GM23338 (cell line): ENCODE data around the gene RANGAP1. TPM values are rescaled to one million over a fixed set of nuclear protein-coding genes. Genes with fewer than 3 reads are reported as not detected.

Source experiments
- ATAC-seq: fragments of 200-7000 bp; cut with Tn5 transposase; 3 replicates; pipeline ENCODE4 v1.9.1; 2020
- DNase-seq: peaks from one replicate; pipeline ENCODE4 v3.0.0-alpha.2; 2015; ENCODE audit warnings: low spot score
- H2AFZ ChIP-seq: fragments of 200-600 bp; sonication (generic); 2 replicates; pipeline ENCODE4 v1.8.0; 2016; ENCODE audit warnings: antibody characterized with exemption, mild to moderate bottlenecking, moderate library complexity
- H3F3A ChIP-seq: fragments of 200-600 bp; sonication (generic); replicated peaks from 2 replicates; pipeline ENCODE4 v1.8.0; 2017; ENCODE audit warnings: antibody characterized with exemption, mixed run types, low read depth
- H3K27ac ChIP-seq: fragments of 200-600 bp; sonication (generic); 2 replicates; pipeline ENCODE4 v1.6.1; 2016; ENCODE audit warnings: low read depth
- H3K27me3 ChIP-seq: fragments of 200-600 bp; sonication (generic); 2 replicates; pipeline ENCODE4 v1.8.0; 2016; ENCODE audit warnings: mild to moderate bottlenecking, mixed run types, moderate library complexity; ENCODE audit not compliant: insufficient read depth
- H3K36me3 ChIP-seq: fragments of 200-600 bp; sonication (generic); 2 replicates; pipeline ENCODE4 v1.8.0; 2016; ENCODE audit warnings: mild to moderate bottlenecking; ENCODE audit not compliant: insufficient read depth
- H3K4me1 ChIP-seq: fragments of 200-600 bp; sonication (generic); 2 replicates; pipeline ENCODE4 v1.8.0; 2016; ENCODE audit warnings: mild to moderate bottlenecking, moderate library complexity; ENCODE audit not compliant: insufficient read depth
- H3K4me2 ChIP-seq: fragments of 200-600 bp; sonication (generic); 2 replicates; pipeline ENCODE4 v1.7.1; 2017; ENCODE audit warnings: mixed run types
- H3K4me3 ChIP-seq: fragments of 200-600 bp; sonication (generic); 2 replicates; pipeline ENCODE4 v1.6.1; 2016; ENCODE audit warnings: mixed run types
- H3K79me2 ChIP-seq: fragments of 200-600 bp; sonication (generic); replicated peaks from 2 replicates; pipeline ENCODE4 v1.8.0; 2017; ENCODE audit warnings: mild to moderate bottlenecking; ENCODE audit not compliant: insufficient read depth
- H3K9me2 ChIP-seq: fragments of 200-600 bp; sonication (generic); 2 replicates; pipeline ENCODE4 v1.8.0; 2017; ENCODE audit not compliant: insufficient read depth
- H4K20me1 ChIP-seq: fragments of 200-600 bp; sonication (generic); replicated peaks from 2 replicates; pipeline ENCODE4 v1.8.0; 2017; ENCODE audit warnings: mild to moderate bottlenecking; ENCODE audit not compliant: insufficient read depth
- H3K27ac Mint-ChIP-seq: 2 replicates; pipeline ENCODE4 v1.8.0; 2020; ENCODE audit warnings: inconsistent platforms, mild to moderate bottlenecking, moderate library complexity, mixed read lengths
- H3K27me3 Mint-ChIP-seq: 3 replicates; pipeline ENCODE4 v1.8.0; 2022; ENCODE audit warnings: low read depth, mild to moderate bottlenecking, moderate library complexity, mixed read lengths, inconsistent platforms; ENCODE audit not compliant: insufficient read depth, poor library complexity
- H3K36me3 Mint-ChIP-seq: 3 replicates; pipeline ENCODE4 v1.8.0; 2021; ENCODE audit warnings: low read depth, mild to moderate bottlenecking, inconsistent platforms, moderate library complexity, mixed read lengths
- H3K4me1 Mint-ChIP-seq: 3 replicates; pipeline ENCODE4 v1.8.0; 2020; ENCODE audit warnings: mild to moderate bottlenecking, inconsistent platforms, mixed read lengths
- H3K4me3 Mint-ChIP-seq: 3 replicates; pipeline ENCODE4 v1.8.0; 2021; ENCODE audit warnings: moderate library complexity, mild to moderate bottlenecking, inconsistent platforms, mixed read lengths
- H3K9me3 Mint-ChIP-seq: 3 replicates; pipeline ENCODE4 v1.8.0; 2020; ENCODE audit warnings: moderate library complexity, mild to moderate bottlenecking, inconsistent platforms, mixed read lengths
- EZH2 ChIP-seq: fragments of 200-600 bp; sonication (generic); IDR thresholded peaks from one replicate; pipeline ENCODE4 v1.8.0; 2017; ENCODE audit warnings: antibody characterized with exemption, mild to moderate bottlenecking, low read depth; ENCODE audit not compliant: unreplicated experiment
- EZH2phosphoT487 ChIP-seq: fragments of 200-600 bp; sonication (generic); IDR thresholded peaks from one replicate; pipeline ENCODE4 v1.8.1; 2018; ENCODE audit warnings: antibody characterized with exemption; ENCODE audit not compliant: unreplicated experiment
- POLR2AphosphoS5 ChIP-seq: IDR thresholded peaks from 2 replicates; pipeline ENCODE4 v1.6.1; 2016; ENCODE audit warnings: antibody characterized with exemption, low read depth
- REST ChIP-seq: IDR thresholded peaks from one replicate; pipeline ENCODE4 v1.6.1; 2018; ENCODE audit warnings: antibody characterized with exemption; ENCODE audit not compliant: unreplicated experiment
- STAT1 ChIP-seq: IDR thresholded peaks from one replicate; pipeline ENCODE4 v1.6.1; 2016; ENCODE audit warnings: antibody characterized with exemption; ENCODE audit not compliant: unreplicated experiment
- ZNF114 ChIP-seq: fragments of 250-450 bp; sonication (Bioruptor Pico); IDR thresholded peaks from 2 replicates; pipeline ENCODE4 v1.5.0; 2020; ENCODE audit warnings: mild to moderate bottlenecking, moderate library complexity
- ZNF331 ChIP-seq: fragments of 250-450 bp; sonication (Bioruptor Pico); IDR thresholded peaks from 2 replicates; pipeline ENCODE4 v1.5.0; 2020; ENCODE audit warnings: low read depth, mild to moderate bottlenecking, moderate library complexity
- ZNF462 ChIP-seq: fragments of 250-450 bp; sonication (Bioruptor Pico); IDR thresholded peaks from 2 replicates; pipeline ENCODE4 v1.5.0; 2020; ENCODE audit warnings: mild to moderate bottlenecking, moderate library complexity
- polyA plus RNA-seq: library from polyadenylated mRNA; unstranded; fragments of >200 nt; fragmentation: Nextera tagmentation; extraction: Ambion mirVana; gene quantifications from 2 replicates; pipeline ENCODE4 v1.2.1, GENCODE V29; 2016
- total RNA-seq: library from RNA; depleted of rRNA; stranded (reverse); fragments of >200 nt; shearing (Covaris generic); gene quantifications from 2 replicates; pipeline ENCODE4 v1.2.3, GENCODE V29; 2014

Gene RANGAP1
- total and polyA plus RNA-seq, 2 experiments from 2014 or later: 54.7 to 141 TPM

GRCh38 chr22:41229215-41229614 lies 56.8 kb downstream of the RANGAP1 start (continued):
- TF ChIP-seq EZH2phosphoT487: no peak
- no peak for TF ChIP-seq REST

GRCh38 chr22:41226723-41227655 lies 59.0 kb downstream of the RANGAP1 start:
- Histone ChIP-seq H4K20me1 (no peaks in the 10 kb centered on the region), H3K9me2 (no peaks in the 10 kb centered on the region), H3K4me1 (no peaks in the 10 kb centered on the region), H3K27ac (no peak overlapping the region), H2AFZ (no peak overlapping the region), H3K4me2 (no peak overlapping the region), H3K36me3 (peaks cover 4% of the 10 kb centered on the region; the same call in 1 of the 2 replicates), H3K4me3 (no peak overlapping the region), H3F3A (no peaks in the 10 kb centered on the region), H3K27me3 (no peaks in the 10 kb centered on the region), H3K79me2 (no peaks in the 10 kb centered on the region)
- Mint-ChIP-seq H3K4me3 (no peak overlapping the region), H3K4me1 (no peaks in the 10 kb centered on the region), H3K9me3 (no peaks in the 10 kb centered on the region), H3K36me3 (peaks cover 40% of the 10 kb centered on the region), H3K27me3 (peaks cover 13% of the 10 kb centered on the region), H3K27ac (no peak overlapping the region)
- TF ChIP-seq ZNF331 (CRISPR knock-in tag) (no peak), EZH2 (no peak)
- DNase-seq (no peak), ATAC-seq (no peak)

GRCh38 chr22:41223535-41223934 lies 62.5 kb downstream of the RANGAP1 start:
- no peaks in the 10 kb centered on the region for H3K79me2 ChIP-seq
- no peak overlapping the region for H3K27ac ChIP-seq
- no peak for DNase-seq
- H3K27me3 ChIP-seq: no peaks in the 10 kb centered on the region
- Mint-ChIP-seq H3K36me3 (peaks cover 66% of the 10 kb centered on the region), H3K9me3 (no peaks in the 10 kb centered on the region), H3K4me3 (no peak overlapping the region), H3K27me3 (peaks cover 7% of the 10 kb centered on the region), H3K4me1 (no peaks in the 10 kb centered on the region; the same call in 2 of the 3 replicates), H3K27ac (no peak overlapping the region)
- H3K36me3 ChIP-seq: peaks cover 8% of the 10 kb centered on the region; the same call in 1 of the 2 replicates
- no peaks in the 10 kb centered on the region for H4K20me1 ChIP-seq
- ATAC-seq: no peak
- H3K4me3 ChIP-seq: no peak overlapping the region
- H2AFZ ChIP-seq: no peak overlapping the region
- H3K4me1 ChIP-seq: no peaks in the 10 kb centered on the region
- no peaks in the 10 kb centered on the region for H3F3A ChIP-seq
- no peaks in the 10 kb centered on the region for H3K9me2 ChIP-seq
- H3K4me2 ChIP-seq: no peak overlapping the region
- TF ChIP-seq POLR2AphosphoS5 (no peak), ZNF462 (CRISPR knock-in tag) (no peak), ZNF114 (CRISPR knock-in tag) (no peak), STAT1 (no peak), EZH2phosphoT487 (no peak)
